Colonic mucosa (tissue), 4 donors: ENCODE results near the gene VEPH1. TPM values are rescaled to one million over a fixed set of nuclear protein-coding genes. Genes with fewer than 3 reads are reported as not detected.

ENCODE experiments used
- DNase-seq: peaks from one replicate; pipeline ENCODE4 v3.0.0-alpha.2; 2020
- H3K27ac ChIP-seq: fragments of 200-600 bp; one replicate; pipeline ENCODE4 v1.8.0; 2021
- H3K27me3 ChIP-seq: fragments of 200-600 bp; one replicate; pipeline ENCODE4 v1.8.0; 2021
- H3K36me3 ChIP-seq: fragments of 200-600 bp; one replicate; pipeline ENCODE4 v1.8.0; 2021
- H3K4me1 ChIP-seq: fragments of 200-600 bp; one replicate; pipeline ENCODE4 v1.8.0; 2021; ENCODE audit warnings: mild to moderate bottlenecking
- H3K4me3 ChIP-seq: fragments of 200-600 bp; one replicate; pipeline ENCODE4 v1.8.0; 2021
- H3K9ac ChIP-seq, 2 donors: one replicate each; pipeline ENCODE4 v1.7.0; 2013; ENCODE audit warnings: control low read depth in 2 of 2, low read depth in 2 of 2, low read length in 2 of 2
- H3K9me3 ChIP-seq: fragments of 200-600 bp; one replicate; pipeline ENCODE4 v1.8.0; 2021
- CTCF ChIP-seq: fragments of 200-600 bp; IDR thresholded peaks from one replicate; pipeline ENCODE4 v1.8.0; 2022; ENCODE audit warnings: antibody characterized with exemption, mild to moderate bottlenecking
- intact Hi-C: fragments of 100-400 bp; cut with DNase I; formaldehyde crosslinking; loops from one replicate; pipeline ENCODE4 v1.14.1; 2022
- total RNA-seq, 2 donors: library from RNA; stranded (reverse); fragmentation: NEBNext Ultra II Directional in 1 of 2; extraction: Animal tissue kit (Norgen Biotek cat#: 25700) in 1 of 2; gene quantifications; one replicate each; pipeline ENCODE4 v1.2.1, GENCODE V29; 2021
- donor health status: healthy.
- donor health status: DM: no; HTN: no; CAD: no.
- donor health status: DM: no; HTN: no; CAD: no.

Gene VEPH1
- total RNA-seq, 2 donors from 2014 or later, result 1.3 to 2.7 TPM

DNA sequence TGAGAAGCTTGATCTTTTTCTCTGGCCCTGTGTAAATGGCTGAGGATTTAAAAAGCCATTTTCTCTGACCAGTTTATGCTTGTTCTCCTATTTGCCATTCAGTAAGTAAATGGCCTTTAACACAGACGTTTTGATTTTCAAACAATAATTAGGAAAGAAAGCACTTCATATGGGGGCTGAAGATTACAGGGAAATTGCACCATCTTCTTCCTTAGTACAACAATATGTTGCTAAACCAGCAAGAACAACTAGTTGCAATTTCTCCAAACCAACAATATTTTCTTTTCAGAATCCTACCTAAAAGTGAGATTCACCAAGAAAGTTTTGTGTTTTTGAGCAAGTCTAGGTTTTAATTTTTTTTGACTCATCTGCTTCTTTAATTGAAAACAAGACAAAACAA, 262.8 kb downstream of the VEPH1 start:
- Histone ChIP-seq H3K4me1 (no peaks in the 10 kb centered on the region), H3K4me3 (no peak overlapping the region), H3K9me3 (no peaks in the 10 kb centered on the region), H3K9ac (no peak overlapping the region), H3K36me3 (no peaks in the 10 kb centered on the region), H3K27me3 (no peaks in the 10 kb centered on the region), H3K27ac (no peak overlapping the region)
- intact Hi-C loops, result no loop called here
- TF ChIP-seq CTCF, result no peak
- no peak for DNase-seq

DNA sequence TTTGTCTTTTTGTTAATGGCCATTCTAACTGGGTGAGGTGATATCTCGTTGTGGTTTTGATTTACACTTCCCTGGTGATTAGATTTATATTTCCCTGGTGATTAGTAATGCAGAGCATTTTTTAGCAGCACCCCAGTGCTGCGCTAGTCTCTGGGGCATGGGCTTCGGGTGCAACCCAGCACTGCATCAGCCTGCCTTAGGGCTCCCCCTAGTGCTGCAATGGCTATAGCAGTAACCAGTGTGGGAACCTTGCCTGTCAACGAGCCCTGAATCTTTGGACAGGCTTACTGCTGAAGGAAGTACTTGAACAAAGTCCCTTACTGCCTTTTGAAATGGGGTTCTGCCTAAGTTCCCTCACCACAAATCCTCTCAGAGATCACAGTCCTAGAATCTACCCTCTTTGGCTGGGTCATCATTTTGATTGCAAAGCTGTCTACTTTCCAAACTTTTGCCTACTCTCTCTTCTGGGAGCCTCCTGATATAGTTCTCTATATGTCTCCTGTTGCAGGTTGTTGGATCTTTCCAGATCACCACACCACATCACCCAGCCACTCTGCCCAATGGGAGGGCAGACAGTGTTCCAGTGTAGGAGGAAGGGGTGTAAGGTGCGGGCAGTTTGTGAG, 264.0 kb downstream of the VEPH1 start:
- Histone ChIP-seq H3K9me3 (no peaks in the 10 kb centered on the region), H3K4me1 (no peaks in the 10 kb centered on the region), H3K9ac (no peak overlapping the region), H3K4me3 (no peak overlapping the region), H3K36me3 (no peaks in the 10 kb centered on the region), H3K27me3 (no peaks in the 10 kb centered on the region), H3K27ac (no peak overlapping the region)
- intact Hi-C loops, result no loop called here
- peak; percentile 73 for DNase-seq
- TF ChIP-seq CTCF, result peak; percentile 75

GRCh38 chr3:157238457-157238856, 264.8 kb downstream of the VEPH1 start:
- Histone ChIP-seq H3K27me3 (no peaks in the 10 kb centered on the region), H3K9ac (no peak overlapping the region), H3K27ac (no peak overlapping the region), H3K4me1 (no peaks in the 10 kb centered on the region), H3K36me3 (no peaks in the 10 kb centered on the region), H3K4me3 (no peak overlapping the region), H3K9me3 (no peaks in the 10 kb centered on the region)
- TF ChIP-seq CTCF, result no peak
- intact Hi-C loops, result no loop called here
- no peak for DNase-seq

DNA sequence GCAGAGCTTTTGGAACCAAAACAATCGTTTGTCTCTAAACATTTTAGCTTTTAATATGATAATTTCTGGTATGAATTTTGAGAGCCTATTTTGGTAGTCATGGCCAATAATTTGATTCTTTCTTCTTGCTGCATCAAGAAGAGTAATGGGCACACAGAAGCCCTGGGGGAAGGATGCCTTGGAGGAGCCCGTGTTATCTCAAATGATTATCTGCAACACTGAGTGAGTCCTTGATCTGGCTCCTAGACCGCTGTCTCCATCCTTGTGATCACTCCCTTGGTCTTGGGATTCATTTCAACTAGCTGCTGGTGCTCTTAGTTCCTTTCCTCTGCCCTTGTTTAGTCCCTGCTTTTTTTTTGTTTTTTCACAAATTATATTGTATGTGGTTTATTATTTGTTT, 265.3 kb downstream of the VEPH1 start:
- H3K4me3 ChIP-seq, result no peak overlapping the region
- H3K27me3 ChIP-seq, result no peaks in the 10 kb centered on the region
- no peaks in the 10 kb centered on the region for H3K36me3 ChIP-seq
- intact Hi-C loops, result no loop called here
- no peak overlapping the region for H3K27ac ChIP-seq
- H3K9ac ChIP-seq, result no peak overlapping the region
- no peaks in the 10 kb centered on the region for H3K4me1 ChIP-seq
- DNase-seq, result no peak
- no peak for TF ChIP-seq CTCF
- no peaks in the 10 kb centered on the region for H3K9me3 ChIP-seq

- no peaks in the 10 kb centered on the region for H3K9me3 ChIP-seq
- no peaks in the 10 kb centered on the region for H3K36me3 ChIP-seq
- intact Hi-C loops, result no loop called here
- H3K27ac ChIP-seq, result no peak overlapping the region
- no peaks in the 10 kb centered on the region for H3K4me1 ChIP-seq
- H3K4me3 ChIP-seq, result no peak overlapping the region
- no peak for DNase-seq
- no peak overlapping the region for H3K9ac ChIP-seq
- TF ChIP-seq CTCF, result no peak
- H3K27me3 ChIP-seq, result no peaks in the 10 kb centered on the region
Observed at GRCh38 chr3:157235291-157235690, 267.9 kb downstream of the VEPH1 start.
